K562 (cell line): ENCODE measurements around the gene CSF1. TPM values are rescaled to one million over a fixed set of nuclear protein-coding genes. Genes with fewer than 3 reads are reported as not detected.

ENCODE experiments used
- ATAC-seq: fragments of 200-7000 bp; cut with Tn5 transposase; 3 replicates; pipeline ENCODE4 v1.9.1; 2020; ENCODE audit warnings: moderate library complexity
- BruUV-seq: library from RNA; stranded (reverse); fragments of 400-500 nt; replicated peaks from 2 replicates; lab custom pipeline; 2021; lab: Mats Ljungman, UMichigan
- CTCF ChIA-PET: fragments of 300-600 bp; formaldehyde crosslinking; extraction: SDS; loops from one replicate; lab custom pipeline; 2021; ENCODE audit warnings: low intra/inter-chr PET ratio; lab: Yijun Ruan, JAX
- POLR2A ChIA-PET: fragments of 300-600, 350-650 bp; sonication (Branson Sonifier 250); formaldehyde crosslinking; extraction: SDS; loops from one replicate; lab custom pipeline; 2021; ENCODE audit warnings: antibody characterized with exemption, inconsistent platforms; lab: Yijun Ruan, JAX
- DNase-seq, 4 experiments: peaks; one replicate each; pipeline versions ENCODE4 v3.0.0 to v3.0.0-alpha.2; 2011 to 2018; ENCODE audit warnings: low spot score in 3 of 4, mixed read lengths in 3 of 4; ENCODE audit errors: extremely low read depth in 1 of 4
- FAIRE-seq: peaks from 2 replicates; lab custom pipeline; 2011; peaks lifted over from hg19 to GRCh38; lab: Jason Lieb, UNC
- H2AFZ ChIP-seq: 2 replicates; pipeline ENCODE4 v1.6.0; 2011; ENCODE audit warnings: low read depth, low read length, control low read depth, inconsistent platforms
- H3K27ac ChIP-seq: fragments of 200-600 bp; 3 replicates; pipeline ENCODE4 v1.8.0; 2011; ENCODE audit warnings: low read depth, mild to moderate bottlenecking, control low read depth, inconsistent platforms, low read length, moderate library complexity, mixed read lengths; ENCODE audit errors: extremely low read depth
- H3K27me3 ChIP-seq, 2 experiments: fragments of 300-600 bp in 1 of 2; 2 replicates in 1 of 2; 3 replicates in 1 of 2; pipeline versions ENCODE4 v1.6.0 to v1.8.0; 2011; ENCODE audit warnings: inconsistent platforms in 2 of 2, low read length in 2 of 2, mild to moderate bottlenecking in 1 of 2, mixed read lengths in 1 of 2, moderate library complexity in 1 of 2; ENCODE audit not compliant: control insufficient read depth in 2 of 2, insufficient read depth in 2 of 2
- H3K36me3 ChIP-seq: fragments of 300-600 bp; 3 replicates; pipeline ENCODE4 v1.8.0; 2011; ENCODE audit warnings: mild to moderate bottlenecking, low read length, inconsistent platforms; ENCODE audit not compliant: control insufficient read depth, insufficient read depth
- H3K4me1 ChIP-seq, 2 experiments: fragments of 200-600 bp in 1 of 2; replicated peaks in 1 of 2; 2 replicates in 1 of 2; 3 replicates in 1 of 2; pipeline versions ENCODE4 v1.5.1 to v1.8.0; 2011; ENCODE audit warnings: inconsistent platforms in 2 of 2, low read length in 2 of 2, mild to moderate bottlenecking in 1 of 2, mixed read lengths in 1 of 2, moderate library complexity in 1 of 2; ENCODE audit not compliant: control insufficient read depth in 2 of 2, insufficient read depth in 2 of 2
- H3K4me2 ChIP-seq: 2 replicates; pipeline ENCODE4 v1.6.1; 2011; ENCODE audit warnings: low read length, control low read depth, inconsistent platforms, mixed read lengths; ENCODE audit not compliant: insufficient read depth
- H3K4me3 ChIP-seq: fragments of 200-600 bp; sonication (generic), shearing (Covaris generic); 2 replicates; pipeline ENCODE4 v1.5.1; 2016; ENCODE audit warnings: control low read depth, inconsistent platforms
- H3K79me2 ChIP-seq: fragments of 200-600 bp; 3 replicates; pipeline ENCODE4 v1.8.0; 2011; ENCODE audit warnings: low read length, inconsistent platforms; ENCODE audit not compliant: control insufficient read depth, insufficient read depth
- H3K9ac ChIP-seq, 2 experiments: 2 replicates each; pipeline versions ENCODE4 v1.6.0 to v1.6.1; 2011; ENCODE audit warnings: low read depth in 2 of 2, low read length in 2 of 2, control low read depth in 1 of 2, inconsistent platforms in 1 of 2, mild to moderate bottlenecking in 1 of 2, mixed read lengths in 1 of 2; ENCODE audit not compliant: insufficient read depth in 1 of 2
- H3K9me1 ChIP-seq: one replicate; pipeline ENCODE4 v1.6.0; 2011; ENCODE audit warnings: inconsistent platforms, mild to moderate bottlenecking, low read length, moderate library complexity; ENCODE audit not compliant: control insufficient read depth, insufficient read depth
- H3K9me3 ChIP-seq: replicated peaks from 2 replicates; pipeline ENCODE4 v1.5.1; 2011; ENCODE audit warnings: low read depth, low read length, inconsistent platforms; ENCODE audit not compliant: control insufficient read depth, insufficient read depth
- H4K20me1 ChIP-seq: replicated peaks from 2 replicates; pipeline ENCODE4 v1.6.1; 2011; ENCODE audit warnings: low read length, inconsistent platforms, mixed read lengths; ENCODE audit not compliant: control insufficient read depth, insufficient read depth
- CBX3 ChIP-seq, 2 experiments: IDR thresholded peaks; 1 replicate in 1 of 2; 2 replicates in 1 of 2; pipeline ENCODE4 v1.6.1; 2012; ENCODE audit warnings: inconsistent platforms in 2 of 2, low read length in 2 of 2, borderline replicate concordance in 1 of 2, control low read depth in 1 of 2
- KDM5B ChIP-seq: fragments of 200-600 bp; sonication (generic); IDR thresholded peaks from 2 replicates; pipeline ENCODE4 v1.6.1; 2012; ENCODE audit warnings: low read depth, mild to moderate bottlenecking, moderate library complexity, low read length, control low read depth, inconsistent platforms; ENCODE audit not compliant: insufficient replicate concordance
- NFIX ChIP-seq: fragments of 250-450 bp; sonication (Bioruptor Pico); IDR thresholded peaks from 2 replicates; pipeline ENCODE4 v1.4.0; 2020; ENCODE audit warnings: low read depth, mild to moderate bottlenecking, moderate library complexity
- NFYB ChIP-seq: IDR thresholded peaks from 2 replicates; pipeline ENCODE4 v1.6.1; 2011; ENCODE audit warnings: mild to moderate bottlenecking, moderate library complexity; ENCODE audit not compliant: insufficient read length; ENCODE audit errors: extremely low read depth
- XRCC3 ChIP-seq: fragments of 450-650 bp; IDR thresholded peaks from 2 replicates; pipeline ENCODE4 v1.6.1; 2017; ENCODE audit warnings: mild to moderate bottlenecking, moderate library complexity
- ZBED1 ChIP-seq: IDR thresholded peaks from 2 replicates; pipeline ENCODE4 v1.6.1; 2014
- ZKSCAN1 ChIP-seq: fragments of 150-350 bp; IDR thresholded peaks from 2 replicates; pipeline ENCODE4 v1.6.1; 2016; ENCODE audit warnings: low read depth, low read length
- ZNF316 ChIP-seq: fragments of 450-650 bp; IDR thresholded peaks from 2 replicates; pipeline ENCODE4 v1.6.1; 2016
- WGBS: fragments of 100-300 bp; shearing (Covaris generic); methylation state at CpG from one replicate; pipeline ENCODE4 v1.1.6; 2016; ENCODE audit warnings: low coverage, mixed read lengths; ENCODE audit not compliant: insufficient coverage; ENCODE audit errors: missing lambda C conversion rate; 5-methylcytosine and 5-hydroxymethylcytosine counted together
- in situ Hi-C: fragments of 300-500 bp; cut with MboI; formaldehyde crosslinking; loops from 4 replicates; pipeline ENCODE4 v1.15.0; 2018; ENCODE audit warnings: inconsistent platforms, mixed read lengths
- intact Hi-C: fragments of 100-400 bp; cut with micrococcal nuclease; formaldehyde crosslinking; loops from 2 replicates; pipeline ENCODE4 v1.14.2; 2022
- polyA plus RNA-seq, 8 experiments: library from polyadenylated mRNA; depleted of rRNA in 4 of 8; stranded (reverse) in 5 of 8; unstranded in 3 of 8; fragments of >200 nt; fragmentation: Nextera tagmentation in 2 of 8; fragmentation: Illumina TruSeq in 1 of 8; extraction: Ambion mirVana in 2 of 8; extraction: Trizol in 1 of 8; gene quantifications; 2 replicates each; pipeline versions ENCODE4 v1.2.1 to v1.2.3, GENCODE V29; 2011 to 2014; ENCODE audit warnings: inconsistent platforms in 1 of 8, missing spikeins in 1 of 8
- total RNA-seq, 7 experiments: library from RNA; depleted of rRNA in 6 of 7; stranded (reverse); fragments of >200 nt in 6 of 7; fragmentation: Illumina TruSeq in 2 of 7; extraction: Trizol in 2 of 7; gene quantifications; 2 replicates each; pipeline versions ENCODE4 v1.2.1 to v1.2.3, GENCODE V29; 2011 to 2021; ENCODE audit warnings: low replicate concordance in 1 of 7
- TF ChIP-seq, protein P1 (sequence below): conservative IDR thresholded peaks from 2 replicates; pipeline ENCODE4 v1.6.1; 2011; ENCODE audit warnings: low read depth, mild to moderate bottlenecking, low read length; ENCODE audit not compliant: control insufficient read depth
- TF ChIP-seq, protein P2 (sequence below): sonication (generic); formaldehyde crosslinking; IDR thresholded peaks from 2 replicates; pipeline ENCODE4 v1.8.1; 2022; ENCODE audit warnings: missing genetic modification reagents

CSF1 gene
- total and polyA plus RNA-seq, 9 of the 15 experiments (the other 6 are each of a cell fraction or from before 2014, with no cell fraction given) = 0.18 to 11.8 (median 2.8) TPM

DNA sequence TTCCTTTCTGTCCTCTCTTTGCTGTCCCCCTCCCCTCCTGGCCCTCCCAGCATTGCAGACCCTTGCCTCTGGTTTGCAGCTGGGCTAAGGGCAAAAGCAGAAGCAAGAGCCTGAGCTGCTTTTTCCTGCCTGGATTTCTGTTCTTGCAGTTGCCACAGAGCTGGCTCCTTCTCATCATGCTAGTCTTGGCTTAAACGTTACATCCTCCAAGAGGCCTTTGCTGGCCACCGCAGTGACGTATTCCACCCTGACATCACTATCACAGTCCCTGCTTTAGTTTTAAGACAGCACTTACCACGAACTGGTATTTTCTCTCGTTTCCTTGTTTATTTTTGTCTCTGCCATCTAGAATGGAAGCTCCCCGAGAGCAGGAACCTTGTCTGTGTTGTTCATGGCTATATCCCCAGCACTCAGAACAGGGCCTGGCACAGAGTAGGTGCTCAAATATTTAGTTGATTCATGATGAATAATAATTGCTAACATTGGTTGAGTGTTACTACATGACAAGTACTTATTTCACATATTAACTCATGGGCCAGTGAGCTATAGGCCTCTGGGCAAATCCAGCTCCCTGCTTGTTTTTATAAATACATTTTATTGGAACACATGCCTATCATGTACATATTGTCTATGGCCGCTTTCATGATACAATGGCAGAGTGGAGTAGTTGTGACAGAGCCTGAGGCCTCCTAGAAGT, 13.2 kb upstream of the CSF1 start:
- H3K9ac ChIP-seq = no peak overlapping the region; a peak in 1 of 4 replicates
- POLR2A ChIA-PET = interaction anchor here (0.6 to 1.7 kb wide), 9 partner anchors 8 to 140 kb away, joined by 3 to 9 read pairs (median 3); no protein-coding TSS in a partner anchor
- H2AFZ ChIP-seq = no peak overlapping the region
- peaks cover 5% of the 10 kb centered on the region for H3K9me1 ChIP-seq
- no peak overlapping the region for H3K4me3 ChIP-seq
- H4K20me1 ChIP-seq = no peaks in the 10 kb centered on the region
- H3K79me2 ChIP-seq = peaks cover 5% of the 10 kb centered on the region; the same call in 1 of the 3 replicates
- H3K36me3 ChIP-seq = no peaks in the 10 kb centered on the region
- WGBS = 59% methylated on average over 7 of the region's 7 CpGs
- no peak for ATAC-seq
- H3K9me3 ChIP-seq = no peaks in the 10 kb centered on the region
- DNase-seq = no peak
- BruUV-seq = no TSS peak
- in situ Hi-C loops (no loop called here), intact Hi-C loops (no loop called here)
- no peaks in the 10 kb centered on the region for H3K27me3 ChIP-seq
- H3K4me2 ChIP-seq = peak overlapping the region; percentile 91
- FAIRE-seq = no peak
- CTCF ChIA-PET = no interaction called here
- peaks cover 37 to 73% of the 10 kb centered on the region in 2 experiments for H3K4me1 ChIP-seq
- H3K27ac ChIP-seq = peak overlapping the region; percentile 91; the same call in 1 of the 3 replicates
- TF ChIP-seq, protein P1, sequence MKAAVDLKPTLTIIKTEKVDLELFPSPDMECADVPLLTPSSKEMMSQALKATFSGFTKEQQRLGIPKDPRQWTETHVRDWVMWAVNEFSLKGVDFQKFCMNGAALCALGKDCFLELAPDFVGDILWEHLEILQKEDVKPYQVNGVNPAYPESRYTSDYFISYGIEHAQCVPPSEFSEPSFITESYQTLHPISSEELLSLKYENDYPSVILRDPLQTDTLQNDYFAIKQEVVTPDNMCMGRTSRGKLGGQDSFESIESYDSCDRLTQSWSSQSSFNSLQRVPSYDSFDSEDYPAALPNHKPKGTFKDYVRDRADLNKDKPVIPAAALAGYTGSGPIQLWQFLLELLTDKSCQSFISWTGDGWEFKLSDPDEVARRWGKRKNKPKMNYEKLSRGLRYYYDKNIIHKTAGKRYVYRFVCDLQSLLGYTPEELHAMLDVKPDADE = no peak
- TF ChIP-seq ZBED1 (no peak), NFYB (no peak), ZNF316 (0 out of 2 replicates have a peak, but pooled peaks have one; percentile 36), NFIX (no peak), KDM5B (peak; percentile 10), XRCC3 (no peak), CBX3 (IDR thresholded peaks at IDR 0.05; ENCODE audit: borderline replicate concordance in 1 of 2, low read length in 2 of 2) (no peak), ZKSCAN1 (no peak)
- TF ChIP-seq, protein P2, sequence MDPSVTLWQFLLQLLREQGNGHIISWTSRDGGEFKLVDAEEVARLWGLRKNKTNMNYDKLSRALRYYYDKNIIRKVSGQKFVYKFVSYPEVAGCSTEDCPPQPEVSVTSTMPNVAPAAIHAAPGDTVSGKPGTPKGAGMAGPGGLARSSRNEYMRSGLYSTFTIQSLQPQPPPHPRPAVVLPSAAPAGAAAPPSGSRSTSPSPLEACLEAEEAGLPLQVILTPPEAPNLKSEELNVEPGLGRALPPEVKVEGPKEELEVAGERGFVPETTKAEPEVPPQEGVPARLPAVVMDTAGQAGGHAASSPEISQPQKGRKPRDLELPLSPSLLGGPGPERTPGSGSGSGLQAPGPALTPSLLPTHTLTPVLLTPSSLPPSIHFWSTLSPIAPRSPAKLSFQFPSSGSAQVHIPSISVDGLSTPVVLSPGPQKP = no peak
